Measurements from ENCODE around the gene HEATR3. TPM values are rescaled to one million over a fixed set of nuclear protein-coding genes. Genes with fewer than 3 reads are reported as not detected.

The HEATR3 gene
- polyA plus RNA-seq, 3 donors, result 10.4 to 40.6 (median 10.7) TPM

GRCh38 chr16:50050802-50051201 lies 15.0 kb upstream of the HEATR3 start:
- Histone ChIP-seq H3K4me2 (replicated peaks; ENCODE audit: extremely low read depth, low read length, poor library complexity, severe bottlenecking) (no peak overlapping the region), H3K9me3 (replicated peaks in 1 of 2; ENCODE audit: control insufficient read depth in 1 of 2, insufficient read depth in 1 of 2, low read length in 2 of 2) (peaks cover 5 to 8% of the 10 kb centered on the region in 2 donors), H3K36me3 (replicated peaks in 1 of 2; ENCODE audit: control insufficient read depth in 1 of 2, insufficient read depth in 2 of 2, low read length in 2 of 2) (no peaks in the 10 kb centered on the region), H3K9ac (ENCODE audit: insufficient read depth, low read length, poor library complexity, severe bottlenecking) (no peak overlapping the region), H3K4me3 (replicated peaks in 1 of 3; ENCODE audit: low read depth in 2 of 3, low read length in 3 of 3) (no peak overlapping the region), H3K27me3 (ENCODE audit: control insufficient read depth in 2 of 2, insufficient read depth in 2 of 2, low read length in 2 of 2) (no peaks in the 10 kb centered on the region), H4K20me1 (ENCODE audit: insufficient read depth, low read length) (no peaks in the 10 kb centered on the region), H3K27ac (ENCODE audit: low read depth in 1 of 2, low read length in 2 of 2) (no peak overlapping the region), H3K79me2 (ENCODE audit: insufficient read depth, low read length) (no peaks in the 10 kb centered on the region), H2AFZ (ENCODE audit: insufficient read depth, low read depth, low read length, poor library complexity, severe bottlenecking) (no peak overlapping the region), H3K4me1 (ENCODE audit: control insufficient read depth in 1 of 2, insufficient read depth in 2 of 2, low read length in 2 of 2) (no peaks in the 10 kb centered on the region)
- Mint-ChIP-seq H3K9me3 (peaks cover 1 to 14% (median 4%) of the 10 kb centered on the region in 7 donors), H3K4me3 (no peak overlapping the region), H3K27ac (no peak overlapping the region), H3K4me1 (no peaks in the 10 kb centered on the region), H3K36me3 (no peaks in the 10 kb centered on the region), H3K27me3 (ENCODE audit: low read depth in 3 of 3) (peaks cover 0 to 8% (median 0%) of the 10 kb centered on the region in 3 donors)
- WGBS (ENCODE audit: insufficient coverage), result no CpG with 5 or more reads among the region's 2 CpGs
- DNase-seq, result no peak
- intact Hi-C loops (cut with micrococcal nuclease), result no loop called here
- no peak for TF ChIP-seq CTCF (IDR thresholded peaks at IDR 0.05)

- Mint-ChIP-seq H3K9me3 (peaks cover 10 to 36% (median 20%) of the 10 kb centered on the region in 7 donors), H3K27me3 (ENCODE audit: low read depth in 3 of 3) (peaks cover 2 to 14% (median 2%) of the 10 kb centered on the region in 3 donors), H3K27ac (no peak overlapping the region), H3K4me1 (no peaks in the 10 kb centered on the region), H3K36me3 (peaks cover 1 to 5% of the 10 kb centered on the region in 2 donors), H3K4me3 (no peak overlapping the region)
- WGBS (ENCODE audit: insufficient coverage), result 90% methylated on average over 2 of the region's 4 CpGs
- Histone ChIP-seq H2AFZ (ENCODE audit: insufficient read depth, low read depth, low read length, poor library complexity, severe bottlenecking) (no peak overlapping the region), H3K4me3 (replicated peaks in 1 of 3; ENCODE audit: low read depth in 2 of 3, low read length in 3 of 3) (no peak overlapping the region), H3K9ac (ENCODE audit: insufficient read depth, low read length, poor library complexity, severe bottlenecking) (no peak overlapping the region), H3K79me2 (ENCODE audit: insufficient read depth, low read length) (no peaks in the 10 kb centered on the region), H4K20me1 (ENCODE audit: insufficient read depth, low read length) (no peaks in the 10 kb centered on the region), H3K9me3 (replicated peaks in 1 of 2; ENCODE audit: control insufficient read depth in 1 of 2, insufficient read depth in 1 of 2, low read length in 2 of 2) (peaks cover 19% of the 10 kb centered on the region in 2 donors), H3K27ac (ENCODE audit: low read depth in 1 of 2, low read length in 2 of 2) (no peak overlapping the region), H3K4me1 (ENCODE audit: control insufficient read depth in 1 of 2, insufficient read depth in 2 of 2, low read length in 2 of 2) (no peaks in the 10 kb centered on the region), H3K36me3 (replicated peaks in 1 of 2; ENCODE audit: control insufficient read depth in 1 of 2, insufficient read depth in 2 of 2, low read length in 2 of 2) (no peaks in the 10 kb centered on the region), H3K27me3 (ENCODE audit: control insufficient read depth in 2 of 2, insufficient read depth in 2 of 2, low read length in 2 of 2) (no peaks in the 10 kb centered on the region), H3K4me2 (replicated peaks; ENCODE audit: extremely low read depth, low read length, poor library complexity, severe bottlenecking) (no peak overlapping the region)
- no peak for TF ChIP-seq CTCF (IDR thresholded peaks at IDR 0.05)
- intact Hi-C loops (cut with micrococcal nuclease), result no loop called here
- DNase-seq, result no peak
Measured at GRCh38 chr16:50056226-50056625, 9.5 kb upstream of the HEATR3 start.
